Urothelium cell line (cell line): ENCODE results near the gene CBFA2T3.

Experiments
- DNase-seq: peaks from one replicate; pipeline ENCODE4 v3.0.0; 2011; ENCODE audit warnings: low spot score, mixed read lengths
- FAIRE-seq: peaks from 2 replicates; lab custom pipeline; 2011; peaks lifted over from hg19 to GRCh38; lab: Jason Lieb, UNC

The CBFA2T3 gene

GRCh38 chr16:88911946-88912310 lies 65.1 kb downstream of the CBFA2T3 start:
- FAIRE-seq (no peak), DNase-seq (no peak)

- FAIRE-seq (peak; percentile 17), DNase-seq (no peak)
Measured at GRCh38 chr16:88911136-88911945, 65.7 kb downstream of the CBFA2T3 start.

- FAIRE-seq = no peak
- DNase-seq = peak; percentile 21
Measured at GRCh38 chr16:88910284-88911135, 66.5 kb downstream of the CBFA2T3 start.

GRCh38 chr16:88909431-88910210 lies 67.4 kb downstream of the CBFA2T3 start:
- FAIRE-seq = no peak
- no peak for DNase-seq

GRCh38 chr16:88908307-88908706 lies 68.7 kb downstream of the CBFA2T3 start:
- no peak for FAIRE-seq
- DNase-seq = no peak

GRCh38 chr16:88907768-88908167 lies 69.2 kb downstream of the CBFA2T3 start:
- peak; percentile 5 for FAIRE-seq
- DNase-seq = peak; percentile 70

- DNase-seq (no peak), FAIRE-seq (no peak)
Measured at GRCh38 chr16:88906535-88907105, 70.4 kb downstream of the CBFA2T3 start.

GRCh38 chr16:88906020-88906419 lies 71.0 kb downstream of the CBFA2T3 start:
- FAIRE-seq = no peak
- no peak for DNase-seq

- DNase-seq (peak; percentile 55), FAIRE-seq (no peak)
Measured at GRCh38 chr16:88905563-88905962, 71.4 kb downstream of the CBFA2T3 start.

GRCh38 chr16:88904676-88905365 lies 72.2 kb downstream of the CBFA2T3 start:
- FAIRE-seq (no peak), DNase-seq (no peak)

- FAIRE-seq (no peak), DNase-seq (no peak)
Measured at GRCh38 chr16:88903267-88903666, 73.7 kb downstream of the CBFA2T3 start.

- DNase-seq (no peak), FAIRE-seq (no peak)
Measured at GRCh38 chr16:88902744-88903143, 74.3 kb downstream of the CBFA2T3 start.

GRCh38 chr16:88901718-88902337 lies 75.2 kb downstream of the CBFA2T3 start:
- FAIRE-seq (no peak), DNase-seq (no peak)

- DNase-seq = no peak
- no peak for FAIRE-seq
Measured at GRCh38 chr16:88900662-88901052, 76.3 kb downstream of the CBFA2T3 start.

- no peak for FAIRE-seq
- DNase-seq = no peak
Measured at GRCh38 chr16:88899901-88900661, 76.9 kb downstream of the CBFA2T3 start.

- FAIRE-seq (no peak), DNase-seq (no peak)
Measured at GRCh38 chr16:88897696-88898425, 79.1 kb downstream of the CBFA2T3 start.

- no peak for FAIRE-seq
- no peak for DNase-seq
Measured at GRCh38 chr16:88896238-88897070, 80.6 kb downstream of the CBFA2T3 start.

- FAIRE-seq = no peak
- DNase-seq = no peak
Measured at GRCh38 chr16:88895335-88895734, 81.7 kb downstream of the CBFA2T3 start.
